Fibroblast of lung (primary cell): Measurements from ENCODE around the gene PPP1R13B. TPM values are rescaled to one million over a fixed set of nuclear protein-coding genes. Genes with fewer than 3 reads are reported as not detected.

Experiments
- DNase-seq, 2 donors: peaks; one replicate each; pipeline versions ENCODE4 v3.0.0 to v3.0.0-alpha.2; 2010; ENCODE audit warnings: low read depth in 2 of 2
- H2AFZ ChIP-seq: 2 replicates; pipeline ENCODE4 v1.5.1; 2012; ENCODE audit warnings: low read length, control low read depth, inconsistent platforms
- H3K27ac ChIP-seq: 2 replicates; pipeline ENCODE4 v1.5.1; 2011; ENCODE audit warnings: low read length, control low read depth; ENCODE audit not compliant: insufficient read depth
- H3K27me3 ChIP-seq: 2 replicates; pipeline ENCODE4 v1.5.1; 2011; ENCODE audit warnings: mild to moderate bottlenecking, low read length; ENCODE audit not compliant: control insufficient read depth, insufficient read depth
- H3K36me3 ChIP-seq: 2 replicates; pipeline ENCODE4 v1.5.1; 2011; ENCODE audit warnings: low read length; ENCODE audit not compliant: control insufficient read depth, insufficient read depth
- H3K4me1 ChIP-seq: 2 replicates; pipeline ENCODE4 v1.5.1; 2011; ENCODE audit warnings: low read length; ENCODE audit not compliant: control insufficient read depth, insufficient read depth; ENCODE audit errors: extremely low read depth
- H3K4me2 ChIP-seq: 2 replicates; pipeline ENCODE4 v1.5.1; 2011; ENCODE audit warnings: low read length, control low read depth; ENCODE audit not compliant: insufficient read depth; ENCODE audit errors: extremely low read depth
- H3K4me3 ChIP-seq, 4 experiments: fragments of 200-600 bp in 1 of 4; sonication (generic) in 1 of 4; replicated peaks in 1 of 4; 2 replicates each; pipeline ENCODE4 v1.5.1; 2011 to 2016; ENCODE audit warnings: low read length in 4 of 4, low read depth in 3 of 4, mild to moderate bottlenecking in 3 of 4, control low read depth in 2 of 4, inconsistent platforms in 1 of 4, mixed read lengths in 1 of 4; ENCODE audit not compliant: insufficient read depth in 1 of 4; ENCODE audit errors: control extremely low read depth in 1 of 4
- H3K79me2 ChIP-seq: 2 replicates; pipeline ENCODE4 v1.5.1; 2012; ENCODE audit warnings: mild to moderate bottlenecking, low read length, inconsistent platforms; ENCODE audit not compliant: control insufficient read depth, insufficient read depth
- H3K9ac ChIP-seq: 2 replicates; pipeline ENCODE4 v1.5.1; 2011; ENCODE audit warnings: mild to moderate bottlenecking, low read length, control low read depth; ENCODE audit not compliant: insufficient read depth
- H3K9me3 ChIP-seq: 2 replicates; pipeline ENCODE4 v1.5.1; 2012; ENCODE audit warnings: low read depth, low read length; ENCODE audit not compliant: control insufficient read depth, insufficient read depth
- H4K20me1 ChIP-seq: 2 replicates; pipeline ENCODE4 v1.5.1; 2011; ENCODE audit warnings: low read length; ENCODE audit not compliant: control insufficient read depth, insufficient read depth; ENCODE audit errors: extremely low read depth
- CTCF ChIP-seq, 2 donors: IDR thresholded peaks in 1 of 2; conservative IDR thresholded peaks in 1 of 2; 1 replicate in 1 of 2; 2 replicates in 1 of 2; pipeline ENCODE4 v1.5.1; 2011 to 2012; ENCODE audit warnings: low read length in 2 of 2, control low read depth in 1 of 2, inconsistent platforms in 1 of 2, low read depth in 1 of 2, mild to moderate bottlenecking in 1 of 2
- EZH2 ChIP-seq: IDR thresholded peaks from 2 replicates; pipeline ENCODE4 v1.5.1; 2012; ENCODE audit warnings: low read length, control low read depth, mild to moderate bottlenecking; ENCODE audit errors: missing control alignments
- polyA plus RNA-seq, 2 donors: library from polyadenylated mRNA; depleted of rRNA in 1 of 2; stranded (reverse) in 1 of 2; unstranded in 1 of 2; fragments of >200 nt; gene quantifications; 2 replicates each; pipeline ENCODE4 v1.2.1, GENCODE V29; 2011 to 2012; ENCODE audit warnings: missing spikeins in 1 of 2
- total RNA-seq: library from RNA; depleted of rRNA; stranded (reverse); fragments of >200 nt; gene quantifications from 2 replicates; pipeline ENCODE4 v1.2.1, GENCODE V29; 2014

PPP1R13B gene
- total and polyA plus RNA-seq, 2 donors (not counting 1 experiment from before 2014, with no cell fraction given), result 2.0 to 2.7 TPM

GRCh38 chr14:103716899-103717411 lies 130.4 kb downstream of the PPP1R13B start:
- DNase-seq, result no peak
- no peak overlapping the region for H3K9ac ChIP-seq
- peaks cover 57% of the 10 kb centered on the region for H3K79me2 ChIP-seq
- no peaks in the 10 kb centered on the region for H3K27me3 ChIP-seq
- H2AFZ ChIP-seq, result no peak overlapping the region
- H3K27ac ChIP-seq, result no peak overlapping the region
- no peaks in the 10 kb centered on the region for H4K20me1 ChIP-seq
- peaks cover 9% of the 10 kb centered on the region for H3K4me1 ChIP-seq
- no peaks in the 10 kb centered on the region for H3K9me3 ChIP-seq
- H3K4me2 ChIP-seq, result peak overlapping the region; percentile 96
- H3K4me3 ChIP-seq, result peak overlapping the region; percentile 68 to 79 (median 76)
- TF ChIP-seq EZH2, result no peak
- TF ChIP-seq CTCF (conservative IDR thresholded peaks at IDR 0.05 in 1 of 2, IDR thresholded peaks at IDR 0.05 in 1 of 2; ENCODE audit: low read depth in 1 of 2, low read length in 2 of 2), result no peak
- peaks cover 2% of the 10 kb centered on the region for H3K36me3 ChIP-seq

- H3K36me3 ChIP-seq, result peaks cover 2% of the 10 kb centered on the region
- no peak overlapping the region for H2AFZ ChIP-seq
- H3K27me3 ChIP-seq, result no peaks in the 10 kb centered on the region
- peaks cover 50% of the 10 kb centered on the region for H3K79me2 ChIP-seq
- peak overlapping the region; percentile 68 to 79 (median 76) for H3K4me3 ChIP-seq
- peak overlapping the region; percentile 39 for H3K27ac ChIP-seq
- no peaks in the 10 kb centered on the region for H4K20me1 ChIP-seq
- peaks cover 10% of the 10 kb centered on the region for H3K4me1 ChIP-seq
- no peak for DNase-seq
- H3K9ac ChIP-seq, result peak overlapping the region; percentile 64
- peak overlapping the region; percentile 96 for H3K4me2 ChIP-seq
- TF ChIP-seq CTCF (conservative IDR thresholded peaks at IDR 0.05 in 1 of 2, IDR thresholded peaks at IDR 0.05 in 1 of 2; ENCODE audit: low read depth in 1 of 2, low read length in 2 of 2), result no peak
- TF ChIP-seq EZH2, result no peak
- no peaks in the 10 kb centered on the region for H3K9me3 ChIP-seq
Observed at GRCh38 chr14:103716091-103716801, 131.1 kb downstream of the PPP1R13B start.

- Histone ChIP-seq H3K27me3 (no peaks in the 10 kb centered on the region), H3K27ac (peak within 1 kb of the TSS; percentile 58), H4K20me1 (no peaks in the 10 kb centered on the region), H3K4me2 (peak within 1 kb of the TSS; percentile 96), H3K4me3 (peak within 1 kb of the TSS; percentile 68 to 79 (median 76)), H3K9me3 (no peaks in the 10 kb centered on the region), H3K4me1 (peaks cover 11% of the 10 kb centered on the region), H3K79me2 (peaks cover 44% of the 10 kb centered on the region), H3K9ac (peak within 1 kb of the TSS; percentile 64), H2AFZ (no peak within 1 kb of the TSS), H3K36me3 (peaks cover 2% of the 10 kb centered on the region)
- TF ChIP-seq EZH2, result no peak
- no peak for TF ChIP-seq CTCF (conservative IDR thresholded peaks at IDR 0.05 in 1 of 2, IDR thresholded peaks at IDR 0.05 in 1 of 2; ENCODE audit: low read depth in 1 of 2, low read length in 2 of 2)
- peak; percentile 98 to 99 for DNase-seq
Observed at GRCh38 chr14:103715052-103716000, 132.0 kb downstream of the PPP1R13B start, which contains the start of the genes XRCC3 and ZFYVE21. Gene XRCC3, minus strand, starts transcription at chr14:103715451. Its CDS starts 4,364 bp downstream, at chr14:103711087. Gene ZFYVE21, plus strand, starts transcription at chr14:103715810. Its CDS starts 32 bp downstream, at chr14:103715842.
